SK-N-SH (cell line): ENCODE measurements around the gene IGSF5. TPM values are rescaled to one million over a fixed set of nuclear protein-coding genes. Genes with fewer than 3 reads are reported as not detected.

Experiments used
- CTCF ChIA-PET: fragments of 300-600, 350-600 bp; formaldehyde crosslinking; extraction: SDS; loops from one replicate; lab custom pipeline; 2021; lab: Yijun Ruan, JAX
- POLR2A ChIA-PET: fragments of 350-600 bp; sonication (Branson Sonifier 250); formaldehyde crosslinking; extraction: SDS; loops from one replicate; lab custom pipeline; 2020; ENCODE audit warnings: antibody characterized with exemption, inconsistent platforms; lab: Yijun Ruan, JAX
- DNase-seq: peaks from one replicate; pipeline ENCODE4 v3.0.0; 2012
- H2AFZ ChIP-seq: fragments of 200-600 bp; sonication (generic); 2 replicates; pipeline ENCODE4 v1.8.1; 2016; ENCODE audit warnings: antibody characterized with exemption, mild to moderate bottlenecking, low read depth
- H3F3A ChIP-seq: fragments of 200-600 bp; sonication (generic); replicated peaks from 2 replicates; pipeline ENCODE3; 2016; ENCODE audit warnings: antibody characterized with exemption, mild to moderate bottlenecking; ENCODE audit not compliant: insufficient read depth
- H3K27ac ChIP-seq, 2 experiments: fragments of 200-500 bp in 1 of 2; fragments of 200-600 bp in 1 of 2; sonication (Bioruptor generic) in 1 of 2; sonication (generic), shearing (Covaris generic) in 1 of 2; 2 replicates each; pipeline versions ENCODE4 v1.5.1 to v1.6.1; 2014 to 2016; ENCODE audit warnings: low read depth in 2 of 2, inconsistent platforms in 1 of 2, low read length in 1 of 2, mild to moderate bottlenecking in 1 of 2, mixed read lengths in 1 of 2
- H3K27me3 ChIP-seq: fragments of 200-600 bp; sonication (generic), shearing (Covaris generic); 2 replicates; pipeline ENCODE4 v1.6.1; 2016; ENCODE audit warnings: mixed run types; ENCODE audit not compliant: insufficient read depth
- H3K36me3 ChIP-seq, 2 experiments: fragments of 200-500 bp in 1 of 2; fragments of 200-600 bp in 1 of 2; sonication (Bioruptor generic) in 1 of 2; sonication (generic) in 1 of 2; replicated peaks in 1 of 2; 2 replicates each; pipeline versions ENCODE3 to v1.5.1; 2014 to 2016; ENCODE audit warnings: low read length in 1 of 2, mild to moderate bottlenecking in 1 of 2; ENCODE audit not compliant: insufficient read depth in 2 of 2, control insufficient read depth in 1 of 2
- H3K4me1 ChIP-seq, 2 experiments: fragments of 200-500 bp in 1 of 2; fragments of 200-600 bp in 1 of 2; sonication (Bioruptor generic) in 1 of 2; sonication (generic), shearing (Covaris generic) in 1 of 2; 2 replicates each; pipeline versions ENCODE4 v1.5.1 to v1.6.1; 2014 to 2016; ENCODE audit warnings: low read depth in 1 of 2, low read length in 1 of 2, mixed run types in 1 of 2; ENCODE audit not compliant: insufficient read depth in 2 of 2, control insufficient read depth in 1 of 2
- H3K4me2 ChIP-seq: fragments of 200-600 bp; sonication (generic), shearing (Covaris generic); 2 replicates; pipeline ENCODE4 v1.6.1; 2017; ENCODE audit warnings: mixed run types
- H3K4me3 ChIP-seq, 2 experiments: fragments of 200-500 bp in 1 of 2; fragments of 200-600 bp in 1 of 2; sonication (Bioruptor generic) in 1 of 2; sonication (generic), shearing (Covaris generic) in 1 of 2; 2 replicates each; pipeline versions ENCODE4 v1.5.1 to v1.8.1; 2014 to 2016; ENCODE audit warnings: low read depth in 2 of 2, inconsistent platforms in 1 of 2, low read length in 1 of 2, mild to moderate bottlenecking in 1 of 2, mixed read lengths in 1 of 2, moderate library complexity in 1 of 2
- H3K79me2 ChIP-seq: fragments of 200-600 bp; sonication (generic); 2 replicates; pipeline ENCODE4 v1.8.1; 2017; ENCODE audit warnings: mild to moderate bottlenecking; ENCODE audit not compliant: insufficient read depth
- H3K9ac ChIP-seq: fragments of 200-600 bp; sonication (generic); 2 replicates; pipeline ENCODE4 v1.6.1; 2017; ENCODE audit warnings: mixed run types
- H3K9me2 ChIP-seq: fragments of 200-600 bp; sonication (generic); 2 replicates; pipeline ENCODE4 v1.6.1; 2017; ENCODE audit warnings: mixed run types
- H3K9me3 ChIP-seq: fragments of 200-600 bp; sonication (generic); 2 replicates; pipeline ENCODE4 v1.6.1; 2017; ENCODE audit warnings: mixed run types, mild to moderate bottlenecking, moderate library complexity
- H4K20me1 ChIP-seq: fragments of 200-600 bp; sonication (generic); 2 replicates; pipeline ENCODE4 v1.6.1; 2017; ENCODE audit warnings: mild to moderate bottlenecking, mixed run types; ENCODE audit not compliant: insufficient read depth
- ELF1 ChIP-seq: IDR thresholded peaks from 2 replicates; pipeline ENCODE4 v1.4.0; 2012
- FOSL2 ChIP-seq: IDR thresholded peaks from 2 replicates; pipeline ENCODE4 v1.4.0; 2012; ENCODE audit warnings: low read depth, mild to moderate bottlenecking, moderate library complexity, borderline replicate concordance
- FOXM1 ChIP-seq: IDR thresholded peaks from 2 replicates; pipeline ENCODE4 v1.4.0; 2012; ENCODE audit warnings: low read depth, mild to moderate bottlenecking
- GATA2 ChIP-seq: sonication (generic); formaldehyde crosslinking; IDR thresholded peaks from 2 replicates; pipeline ENCODE4 v1.5.0; 2020; ENCODE audit warnings: mild to moderate bottlenecking, missing genetic modification reagents
- JUND ChIP-seq: IDR thresholded peaks from 2 replicates; pipeline ENCODE4 v1.4.0; 2012
- NFIC ChIP-seq: IDR thresholded peaks from 2 replicates; pipeline ENCODE4 v1.4.0; 2012; ENCODE audit warnings: borderline replicate concordance
- RCOR1 ChIP-seq: fragments of 150-350 bp; IDR thresholded peaks from 2 replicates; pipeline ENCODE4 v1.6.1; 2017; ENCODE audit warnings: antibody characterized with exemption, low read length
- SIN3A ChIP-seq: IDR thresholded peaks from 2 replicates; pipeline ENCODE4 v1.6.1; 2012; ENCODE audit warnings: low read depth, mild to moderate bottlenecking, low read length, moderate library complexity, borderline replicate concordance
- TCF12 ChIP-seq: IDR thresholded peaks from 2 replicates; pipeline ENCODE4 v1.4.0; 2012
- USF1 ChIP-seq: IDR thresholded peaks from 2 replicates; pipeline ENCODE4 v1.4.0; 2012; ENCODE audit warnings: low read depth, borderline replicate concordance
- YY1 ChIP-seq: IDR thresholded peaks from 2 replicates; pipeline ENCODE4 v1.4.0; 2012; ENCODE audit warnings: low read depth, mild to moderate bottlenecking
- ZBTB33 ChIP-seq: IDR thresholded peaks from 2 replicates; pipeline ENCODE4 v1.4.0; 2012; ENCODE audit warnings: low read depth, borderline replicate concordance
- WGBS: methylation state at CpG from one replicate; pipeline ENCODE4 v1.1.6; 2017; ENCODE audit warnings: low lambda C conversion rate; 5-methylcytosine and 5-hydroxymethylcytosine counted together
- polyA plus RNA-seq, 3 experiments: library from polyadenylated mRNA; depleted of rRNA; stranded (reverse); fragments of >200 nt; gene quantifications; 2 replicates each; pipeline ENCODE4 v1.2.3, GENCODE V29; 2012
- TF ChIP-seq, protein P1 (sequence below): IDR thresholded peaks from 2 replicates; pipeline ENCODE4; 2012
- TF ChIP-seq, protein P2 (sequence below): IDR thresholded peaks from 2 replicates; pipeline ENCODE4 v1.6.1; 2012; ENCODE audit warnings: mild to moderate bottlenecking, low read depth, low read length, moderate library complexity
- TF ChIP-seq, protein P3 (sequence below): fragments of 150-350 bp; IDR thresholded peaks from 2 replicates; pipeline ENCODE4 v1.6.1; 2017; ENCODE audit warnings: antibody characterized with exemption, low read length, low read depth, borderline replicate concordance
- TF ChIP-seq, protein P4 (sequence below): fragments of 150-350 bp; IDR thresholded peaks from 2 replicates; pipeline ENCODE4 v1.6.1; 2016; ENCODE audit warnings: mild to moderate bottlenecking, low read depth, low read length

IGSF5 gene
- polyA plus RNA-seq, 1 of the 3 experiments (the other 2 are of a cell fraction): 0.08 TPM

DNA sequence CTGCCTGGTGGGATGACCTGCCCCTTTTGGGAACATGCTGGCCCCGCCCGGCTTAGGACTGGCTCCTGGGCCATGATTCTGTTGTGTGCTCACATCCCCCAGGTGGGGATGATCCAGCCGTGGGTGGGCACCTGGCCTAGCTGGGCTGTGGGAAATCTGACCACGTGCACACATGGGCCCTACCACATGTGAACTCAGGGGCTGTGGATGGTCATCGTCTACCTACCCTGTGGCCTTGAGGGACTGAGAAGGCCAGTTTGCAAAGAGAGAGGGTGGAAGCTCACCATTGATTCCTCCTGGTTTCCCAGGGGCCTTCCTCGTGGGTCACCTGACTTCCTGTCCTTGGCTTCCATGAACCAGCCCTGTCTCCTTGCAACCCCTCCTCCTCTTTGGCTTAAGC, 102.9 kb downstream of the IGSF5 start:
- no peaks in the 10 kb centered on the region for H3K9me3 ChIP-seq

DNA sequence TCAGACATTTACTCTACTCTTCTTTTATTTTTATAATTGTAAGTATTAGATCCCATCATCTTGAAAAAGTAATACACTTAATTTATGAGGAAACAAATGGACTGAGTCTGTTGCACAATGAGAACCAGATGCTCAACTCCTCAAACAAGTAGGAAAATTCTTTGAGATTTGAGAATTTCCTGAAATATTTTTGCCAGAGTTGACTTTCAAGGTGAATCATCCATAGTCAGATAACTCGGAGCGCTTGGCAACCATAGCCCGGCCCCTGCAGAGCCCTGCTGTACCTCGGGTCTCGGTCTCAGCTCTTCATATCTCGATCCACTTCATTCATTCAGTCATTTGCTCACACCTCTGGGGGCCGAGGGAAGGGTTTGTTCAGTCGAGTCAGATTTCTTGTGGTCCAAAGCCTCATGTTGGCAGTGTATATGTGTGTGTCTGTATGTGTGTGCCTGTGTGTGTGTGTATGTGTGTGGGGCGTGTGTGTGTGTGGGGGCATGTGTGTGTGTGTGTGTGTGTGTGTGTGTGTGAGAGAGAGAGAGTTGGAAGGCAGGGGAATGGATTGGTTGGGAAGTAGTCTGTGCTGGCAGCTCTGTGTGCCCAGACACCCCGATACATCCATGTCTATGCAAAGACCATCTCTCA, 104.2 kb downstream of the IGSF5 start:
- POLR2A ChIA-PET: no interaction called here
- CTCF ChIA-PET: interaction anchor here (1.3 kb wide), 1 partner anchor 18 kb away, joined by 6 read pairs; the partner anchor contains the start of gene PCP4
- no peak overlapping the region for H3K4me2 ChIP-seq
- TF ChIP-seq ELF1 (no peak), JUND (no peak), SIN3A (no peak), USF1 (no peak)
- TF ChIP-seq, protein P1, sequence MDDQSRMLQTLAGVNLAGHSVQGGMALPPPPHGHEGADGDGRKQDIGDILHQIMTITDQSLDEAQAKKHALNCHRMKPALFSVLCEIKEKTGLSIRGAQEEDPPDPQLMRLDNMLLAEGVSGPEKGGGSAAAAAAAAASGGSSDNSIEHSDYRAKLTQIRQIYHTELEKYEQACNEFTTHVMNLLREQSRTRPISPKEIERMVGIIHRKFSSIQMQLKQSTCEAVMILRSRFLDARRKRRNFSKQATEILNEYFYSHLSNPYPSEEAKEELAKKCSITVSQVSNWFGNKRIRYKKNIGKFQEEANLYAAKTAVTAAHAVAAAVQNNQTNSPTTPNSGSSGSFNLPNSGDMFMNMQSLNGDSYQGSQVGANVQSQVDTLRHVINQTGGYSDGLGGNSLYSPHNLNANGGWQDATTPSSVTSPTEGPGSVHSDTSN: no peak
- TF ChIP-seq, protein P2, sequence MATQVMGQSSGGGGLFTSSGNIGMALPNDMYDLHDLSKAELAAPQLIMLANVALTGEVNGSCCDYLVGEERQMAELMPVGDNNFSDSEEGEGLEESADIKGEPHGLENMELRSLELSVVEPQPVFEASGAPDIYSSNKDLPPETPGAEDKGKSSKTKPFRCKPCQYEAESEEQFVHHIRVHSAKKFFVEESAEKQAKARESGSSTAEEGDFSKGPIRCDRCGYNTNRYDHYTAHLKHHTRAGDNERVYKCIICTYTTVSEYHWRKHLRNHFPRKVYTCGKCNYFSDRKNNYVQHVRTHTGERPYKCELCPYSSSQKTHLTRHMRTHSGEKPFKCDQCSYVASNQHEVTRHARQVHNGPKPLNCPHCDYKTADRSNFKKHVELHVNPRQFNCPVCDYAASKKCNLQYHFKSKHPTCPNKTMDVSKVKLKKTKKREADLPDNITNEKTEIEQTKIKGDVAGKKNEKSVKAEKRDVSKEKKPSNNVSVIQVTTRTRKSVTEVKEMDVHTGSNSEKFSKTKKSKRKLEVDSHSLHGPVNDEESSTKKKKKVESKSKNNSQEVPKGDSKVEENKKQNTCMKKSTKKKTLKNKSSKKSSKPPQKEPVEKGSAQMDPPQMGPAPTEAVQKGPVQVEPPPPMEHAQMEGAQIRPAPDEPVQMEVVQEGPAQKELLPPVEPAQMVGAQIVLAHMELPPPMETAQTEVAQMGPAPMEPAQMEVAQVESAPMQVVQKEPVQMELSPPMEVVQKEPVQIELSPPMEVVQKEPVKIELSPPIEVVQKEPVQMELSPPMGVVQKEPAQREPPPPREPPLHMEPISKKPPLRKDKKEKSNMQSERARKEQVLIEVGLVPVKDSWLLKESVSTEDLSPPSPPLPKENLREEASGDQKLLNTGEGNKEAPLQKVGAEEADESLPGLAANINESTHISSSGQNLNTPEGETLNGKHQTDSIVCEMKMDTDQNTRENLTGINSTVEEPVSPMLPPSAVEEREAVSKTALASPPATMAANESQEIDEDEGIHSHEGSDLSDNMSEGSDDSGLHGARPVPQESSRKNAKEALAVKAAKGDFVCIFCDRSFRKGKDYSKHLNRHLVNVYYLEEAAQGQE: no peak

More for the DNA sequence above, 102.9 kb downstream of the IGSF5 start:
- POLR2A ChIA-PET: no interaction called here
- H3K4me1 ChIP-seq: no peaks in the 10 kb centered on the region
- H3F3A ChIP-seq: no peaks in the 10 kb centered on the region
- no peaks in the 10 kb centered on the region for H3K36me3 ChIP-seq
- TF ChIP-seq ZBTB33 (no peak), SIN3A (no peak), FOSL2 (no peak), NFIC (no peak), FOXM1 (no peak), YY1 (no peak), GATA2 (CRISPR knock-in tag) (no peak), JUND (no peak), TCF12 (no peak), RCOR1 (no peak)
- TF ChIP-seq, protein P3, sequence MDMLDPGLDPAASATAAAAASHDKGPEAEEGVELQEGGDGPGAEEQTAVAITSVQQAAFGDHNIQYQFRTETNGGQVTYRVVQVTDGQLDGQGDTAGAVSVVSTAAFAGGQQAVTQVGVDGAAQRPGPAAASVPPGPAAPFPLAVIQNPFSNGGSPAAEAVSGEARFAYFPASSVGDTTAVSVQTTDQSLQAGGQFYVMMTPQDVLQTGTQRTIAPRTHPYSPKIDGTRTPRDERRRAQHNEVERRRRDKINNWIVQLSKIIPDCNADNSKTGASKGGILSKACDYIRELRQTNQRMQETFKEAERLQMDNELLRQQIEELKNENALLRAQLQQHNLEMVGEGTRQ: no peak
- TF ChIP-seq, protein P4, sequence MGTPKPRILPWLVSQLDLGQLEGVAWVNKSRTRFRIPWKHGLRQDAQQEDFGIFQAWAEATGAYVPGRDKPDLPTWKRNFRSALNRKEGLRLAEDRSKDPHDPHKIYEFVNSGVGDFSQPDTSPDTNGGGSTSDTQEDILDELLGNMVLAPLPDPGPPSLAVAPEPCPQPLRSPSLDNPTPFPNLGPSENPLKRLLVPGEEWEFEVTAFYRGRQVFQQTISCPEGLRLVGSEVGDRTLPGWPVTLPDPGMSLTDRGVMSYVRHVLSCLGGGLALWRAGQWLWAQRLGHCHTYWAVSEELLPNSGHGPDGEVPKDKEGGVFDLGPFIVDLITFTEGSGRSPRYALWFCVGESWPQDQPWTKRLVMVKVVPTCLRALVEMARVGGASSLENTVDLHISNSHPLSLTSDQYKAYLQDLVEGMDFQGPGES: no peak
- H3K27ac ChIP-seq: no peak overlapping the region
- H4K20me1 ChIP-seq: no peaks in the 10 kb centered on the region
- CTCF ChIA-PET: interaction anchor here (1.3 kb wide), 1 partner anchor 19 kb away, joined by 6 read pairs; the partner anchor contains the start of gene PCP4
- no peaks in the 10 kb centered on the region for H3K9me2 ChIP-seq
- DNase-seq: no peak
- H3K9ac ChIP-seq: no peak overlapping the region
- H2AFZ ChIP-seq: no peak overlapping the region
- H3K4me2 ChIP-seq: no peak overlapping the region
- no peak overlapping the region for H3K4me3 ChIP-seq
- WGBS: 20% methylated on average over 4 of the region's 6 CpGs
- H3K79me2 ChIP-seq: no peaks in the 10 kb centered on the region
- no peaks in the 10 kb centered on the region for H3K27me3 ChIP-seq

More for the DNA sequence above, 104.2 kb downstream of the IGSF5 start:
- Histone ChIP-seq H3K4me1 (no peaks in the 10 kb centered on the region), H3K9me2 (no peaks in the 10 kb centered on the region), H4K20me1 (no peaks in the 10 kb centered on the region), H3K9me3 (no peaks in the 10 kb centered on the region), H3K9ac (no peak overlapping the region), H3K27me3 (no peaks in the 10 kb centered on the region), H3F3A (no peaks in the 10 kb centered on the region), H3K79me2 (no peaks in the 10 kb centered on the region), H3K4me3 (no peak overlapping the region), H3K36me3 (no peaks in the 10 kb centered on the region), H3K27ac (no peak overlapping the region), H2AFZ (no peak overlapping the region)
- 21% methylated on average over 9 of the region's 10 CpGs for WGBS
- no peak for DNase-seq
